ENCODE results near the gene DGKE. TPM values are rescaled to one million over a fixed set of nuclear protein-coding genes. Genes with fewer than 3 reads are reported as not detected.

Gene DGKE
- total and polyA plus RNA-seq, 2 of the 13 experiments (the other 11 are each of a cell fraction or from before 2014, with no cell fraction given) = 3.2 to 5.3 TPM

DNA sequence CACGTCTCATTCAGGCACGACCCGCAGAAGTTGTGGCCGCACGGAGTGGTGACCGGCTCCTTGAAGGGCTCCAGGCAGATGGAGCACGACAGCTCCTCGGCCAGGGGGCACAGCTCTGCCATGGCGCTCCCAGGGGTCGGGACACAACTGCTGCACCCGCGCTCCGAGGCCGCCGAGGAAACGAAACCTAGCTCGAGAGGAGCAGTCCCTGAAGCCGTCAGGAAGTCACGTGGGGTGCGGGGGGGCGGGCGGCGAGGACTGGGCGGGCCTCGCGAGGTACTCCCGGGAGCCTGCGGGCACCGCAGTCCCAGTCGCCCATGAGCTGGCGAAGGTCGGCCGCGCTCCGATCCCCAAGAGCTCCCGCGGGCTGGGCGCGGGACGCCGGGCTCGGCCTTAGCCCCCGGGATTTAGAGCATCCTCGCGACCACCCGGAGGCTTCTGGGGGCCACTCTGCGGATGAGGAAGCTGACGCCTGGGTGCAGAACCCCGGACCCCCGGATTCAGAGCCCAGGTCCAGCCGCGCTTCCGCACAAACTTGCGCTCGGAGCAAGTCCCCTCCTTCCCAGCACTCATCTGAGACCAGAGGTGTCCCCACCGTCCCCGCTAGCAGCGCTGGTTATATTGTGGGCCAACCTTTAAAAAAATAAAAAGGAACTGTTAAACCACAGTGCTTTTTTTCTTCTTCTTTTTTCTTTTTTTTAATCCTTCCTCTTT lies 80.1 kb downstream of the DGKE start, which contains the start of gene TRIM25 (continued):
- TF ChIP-seq, protein P1, sequence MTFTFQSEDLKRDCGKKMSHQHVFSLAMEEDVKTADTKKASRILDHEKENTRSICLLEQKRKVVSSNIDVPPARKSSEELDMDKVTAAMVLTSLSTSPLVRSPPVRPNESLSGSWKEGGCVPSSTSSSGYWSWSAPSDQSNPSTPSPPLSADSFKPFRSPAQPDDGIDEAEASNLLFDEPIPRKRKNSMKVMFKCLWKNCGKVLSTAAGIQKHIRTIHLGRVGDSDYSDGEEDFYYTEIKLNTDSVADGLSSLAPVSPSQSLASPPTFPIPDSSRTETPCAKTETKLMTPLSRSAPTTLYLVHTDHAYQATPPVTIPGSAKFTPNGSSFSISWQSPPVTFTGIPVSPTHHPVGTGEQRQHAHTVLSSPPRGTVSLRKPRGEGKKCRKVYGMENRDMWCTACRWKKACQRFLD (CRISPR knock-in tag; IDR thresholded peaks at IDR 0.05; ENCODE audit: borderline replicate concordance) = peak; percentile 94
- TF ChIP-seq RFX5 (IDR thresholded peaks at IDR 0.05; ENCODE audit: low read depth, low read length) (no peak), ZNF7 (CRISPR knock-in tag; IDR thresholded peaks at IDR 0.05) (peak; percentile 43), NONO (IDR thresholded peaks at IDR 0.05) (no peak), NONO (CRISPR knock-in tag; conservative IDR thresholded peaks at IDR 0.05) (peak; percentile 74), CHCHD3 (CRISPR knock-in tag; IDR thresholded peaks at IDR 0.05) (no peak), SOX13 (IDR thresholded peaks at IDR 0.05) (no peak), SOX13 (CRISPR knock-in tag; conservative IDR thresholded peaks at IDR 0.05 in 1 of 2, IDR thresholded peaks at IDR 0.05 in 1 of 2) (peak in 1 of 2 experiments; percentile 63; a peak in 1 of 4 replicates), ZNF652 (CRISPR knock-in tag; IDR thresholded peaks at IDR 0.05; ENCODE audit: borderline replicate concordance, low read depth) (no peak), ZNF605 (CRISPR knock-in tag; IDR thresholded peaks at IDR 0.05) (peak; percentile 55; the same call in 1 of the 2 replicates), ZNF33A (CRISPR knock-in tag; IDR thresholded peaks at IDR 0.05; ENCODE audit: borderline replicate concordance) (no peak), LCORL (IDR thresholded peaks at IDR 0.05) (no peak), LCORL (CRISPR knock-in tag; IDR thresholded peaks at IDR 0.05) (peak; percentile 90), SMAD9 (CRISPR knock-in tag; IDR thresholded peaks at IDR 0.05) (0 out of 2 replicates have a peak, but pooled peaks have one; percentile 62), ELF3 (CRISPR knock-in tag; IDR thresholded peaks at IDR 0.05) (peak; percentile 77), MAFG (CRISPR knock-in tag; IDR thresholded peaks at IDR 0.05) (no peak), HDAC2 (CRISPR knock-in tag; IDR thresholded peaks at IDR 0.05) (peak; percentile 56), ZNF577 (CRISPR knock-in tag; IDR thresholded peaks at IDR 0.05; ENCODE audit: borderline replicate concordance, low read depth) (no peak), ZNF207 (IDR thresholded peaks at IDR 0.05; ENCODE audit: borderline replicate concordance) (no peak), ZNF773 (CRISPR knock-in tag; IDR thresholded peaks at IDR 0.05; ENCODE audit: borderline replicate concordance) (no peak)
- TF ChIP-seq, protein P2, sequence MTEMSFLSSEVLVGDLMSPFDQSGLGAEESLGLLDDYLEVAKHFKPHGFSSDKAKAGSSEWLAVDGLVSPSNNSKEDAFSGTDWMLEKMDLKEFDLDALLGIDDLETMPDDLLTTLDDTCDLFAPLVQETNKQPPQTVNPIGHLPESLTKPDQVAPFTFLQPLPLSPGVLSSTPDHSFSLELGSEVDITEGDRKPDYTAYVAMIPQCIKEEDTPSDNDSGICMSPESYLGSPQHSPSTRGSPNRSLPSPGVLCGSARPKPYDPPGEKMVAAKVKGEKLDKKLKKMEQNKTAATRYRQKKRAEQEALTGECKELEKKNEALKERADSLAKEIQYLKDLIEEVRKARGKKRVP (CRISPR knock-in tag; IDR thresholded peaks at IDR 0.05) = peak in 1 of 2 experiments; percentile 42; a peak in 2 of 4 replicates
- TF ChIP-seq, protein P3, sequence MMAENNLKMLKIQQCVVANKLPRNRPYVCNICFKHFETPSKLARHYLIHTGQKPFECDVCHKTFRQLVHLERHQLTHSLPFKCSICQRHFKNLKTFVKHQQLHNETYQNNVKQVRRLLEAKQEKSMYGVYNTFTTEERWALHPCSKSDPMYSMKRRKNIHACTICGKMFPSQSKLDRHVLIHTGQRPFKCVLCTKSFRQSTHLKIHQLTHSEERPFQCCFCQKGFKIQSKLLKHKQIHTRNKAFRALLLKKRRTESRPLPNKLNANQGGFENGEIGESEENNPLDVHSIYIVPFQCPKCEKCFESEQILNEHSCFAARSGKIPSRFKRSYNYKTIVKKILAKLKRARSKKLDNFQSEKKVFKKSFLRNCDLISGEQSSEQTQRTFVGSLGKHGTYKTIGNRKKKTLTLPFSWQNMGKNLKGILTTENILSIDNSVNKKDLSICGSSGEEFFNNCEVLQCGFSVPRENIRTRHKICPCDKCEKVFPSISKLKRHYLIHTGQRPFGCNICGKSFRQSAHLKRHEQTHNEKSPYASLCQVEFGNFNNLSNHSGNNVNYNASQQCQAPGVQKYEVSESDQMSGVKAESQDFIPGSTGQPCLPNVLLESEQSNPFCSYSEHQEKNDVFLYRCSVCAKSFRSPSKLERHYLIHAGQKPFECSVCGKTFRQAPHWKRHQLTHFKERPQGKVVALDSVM (CRISPR knock-in tag; IDR thresholded peaks at IDR 0.05) = no peak

All from HepG2 (cell line).